GM19372 (cell line): Measurements from ENCODE around the gene IPO8.

Experiments
- ATAC-seq: cut with Tn5 transposase; IDR thresholded peaks from one replicate; pipeline ENCODE4 v1.9.1; 2021; ENCODE audit warnings: mild to moderate bottlenecking, low read depth, moderate library complexity; ENCODE audit not compliant: unreplicated experiment

Gene IPO8

DNA sequence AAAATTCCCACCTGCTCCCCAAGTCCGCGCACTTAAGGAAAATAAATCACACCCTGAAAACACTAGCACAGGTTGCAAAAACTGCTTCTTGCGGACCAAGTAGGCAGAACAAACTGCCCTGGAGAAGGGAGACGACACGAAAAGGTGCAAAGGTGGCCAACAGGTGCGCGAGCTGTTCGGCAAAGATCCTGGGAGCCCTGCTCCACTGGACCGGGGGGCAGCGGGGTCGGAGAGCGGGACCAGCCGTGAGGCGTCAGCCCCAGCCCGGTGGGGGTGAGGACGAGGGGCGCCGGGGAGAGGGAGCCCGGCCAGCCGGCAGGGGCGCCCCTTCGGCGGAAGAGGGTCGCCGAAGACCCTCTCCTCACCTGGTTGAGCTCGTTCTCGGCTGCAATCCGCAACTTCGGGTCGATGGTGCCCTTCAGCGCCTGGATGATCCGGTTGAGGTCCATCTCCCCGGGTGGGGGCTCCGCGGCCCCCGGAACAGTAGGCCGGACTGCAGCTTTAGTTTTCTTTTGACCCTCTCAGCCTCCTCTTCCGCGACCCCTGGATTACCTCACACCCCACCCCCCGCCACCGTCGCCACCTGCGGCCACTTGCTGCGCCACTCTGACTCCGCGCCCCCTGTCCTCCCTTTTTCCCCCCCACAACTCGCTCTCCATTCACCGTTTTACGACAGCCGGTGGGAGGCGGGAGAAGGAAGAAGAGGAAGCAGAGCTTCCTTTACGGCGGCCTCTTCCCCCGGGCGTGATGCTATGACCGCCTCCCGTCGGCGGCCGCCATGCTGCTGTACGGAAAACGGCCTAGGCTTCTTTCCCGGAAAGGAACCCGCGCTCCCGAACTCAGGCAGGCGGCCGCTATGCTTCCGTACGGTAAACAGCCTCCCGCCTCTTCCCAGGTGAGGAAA, at the start of gene IPO8:
TSS of gene IPO8 (minus strand) at position 671 of the 904 bp plus-strand sequence. CDS start at position 449, 222 bp downstream.
- ATAC-seq, result peak; percentile 68

DNA sequence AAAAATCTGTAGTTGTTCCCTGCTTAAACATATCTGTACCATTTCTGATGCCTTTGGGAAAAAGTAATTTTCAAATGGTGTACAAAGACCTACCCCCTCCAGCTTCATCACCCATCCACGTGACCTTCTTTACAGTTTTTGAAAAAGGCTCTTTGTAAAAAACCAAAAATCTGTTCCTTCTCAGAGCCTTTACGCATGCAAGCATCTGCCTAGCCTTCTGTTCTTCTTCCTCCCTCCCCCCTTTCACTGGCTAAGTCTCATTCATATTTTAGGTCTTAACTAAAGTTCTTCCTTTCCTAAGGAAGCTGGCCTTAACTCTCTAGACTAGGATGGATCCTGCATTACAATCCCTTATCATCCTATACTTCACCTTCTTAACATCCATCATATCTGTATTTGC, 48.7 kb upstream of the IPO8 start:
- no peak for ATAC-seq

- ATAC-seq, result no peak
Measured at GRCh38 chr12:30740274-30740673, 44.6 kb upstream of the IPO8 start.

DNA sequence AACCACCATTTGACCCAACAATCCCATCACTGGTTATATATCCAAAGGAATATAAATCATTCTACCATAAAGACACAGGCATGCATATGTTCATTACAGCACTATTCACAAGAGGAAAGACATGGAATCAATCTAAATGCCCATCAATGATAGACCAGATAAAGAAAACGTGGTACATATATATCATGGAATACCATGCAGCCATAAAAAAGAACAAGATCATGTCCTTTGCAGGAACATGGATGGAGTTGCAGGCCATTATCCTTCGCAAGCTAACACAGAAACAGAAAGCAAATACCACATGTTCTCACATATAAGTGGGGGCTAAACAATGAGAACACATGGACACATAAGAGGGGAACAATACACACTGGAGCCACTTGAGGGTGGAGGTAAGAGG, 43.4 kb upstream of the IPO8 start:
- ATAC-seq, result no peak

- no peak for ATAC-seq
Measured at GRCh38 chr12:30732954-30733637, 37.4 kb upstream of the IPO8 start.

DNA sequence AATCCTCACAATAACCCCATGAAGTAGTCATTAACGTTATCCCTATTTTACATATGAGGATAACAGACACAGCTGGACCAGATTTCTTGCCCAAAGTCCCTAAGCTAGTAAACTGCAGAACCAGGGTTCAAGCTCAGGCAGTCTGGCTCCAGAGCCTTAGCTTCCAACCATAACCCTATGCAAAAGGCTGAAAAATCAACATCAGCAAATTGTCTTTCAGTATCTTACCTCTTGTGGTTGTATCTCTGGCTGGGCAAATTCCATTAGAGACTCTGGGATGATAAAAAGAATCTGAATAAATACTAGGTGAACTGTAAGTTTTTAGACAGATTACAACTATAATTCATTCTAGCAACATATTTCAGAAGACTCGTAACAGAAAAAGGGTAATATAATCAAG, 34.3 kb upstream of the IPO8 start:
- no peak for ATAC-seq

DNA sequence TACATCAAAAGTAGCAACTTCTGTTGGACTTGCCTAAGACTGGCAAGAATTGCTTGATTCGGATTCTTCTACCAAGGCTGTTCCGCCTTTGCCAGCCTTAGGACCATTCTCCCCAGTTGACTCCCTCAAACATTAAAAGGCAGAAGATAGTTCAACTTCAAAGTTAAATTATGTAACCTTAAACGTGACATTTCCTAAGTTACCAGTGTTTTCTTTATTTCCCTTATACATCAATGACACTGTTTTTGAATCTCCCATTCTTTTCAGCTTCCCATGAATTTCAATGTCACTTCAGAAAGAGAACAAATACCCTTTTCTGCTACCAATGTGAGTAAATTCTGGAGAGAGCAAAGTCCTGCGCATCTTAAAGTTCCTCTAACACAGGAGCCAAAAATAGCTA, 33.9 kb upstream of the IPO8 start:
- ATAC-seq, result no peak

- no peak for ATAC-seq
Measured at GRCh38 chr12:30726647-30727046, 31.0 kb upstream of the IPO8 start.

DNA sequence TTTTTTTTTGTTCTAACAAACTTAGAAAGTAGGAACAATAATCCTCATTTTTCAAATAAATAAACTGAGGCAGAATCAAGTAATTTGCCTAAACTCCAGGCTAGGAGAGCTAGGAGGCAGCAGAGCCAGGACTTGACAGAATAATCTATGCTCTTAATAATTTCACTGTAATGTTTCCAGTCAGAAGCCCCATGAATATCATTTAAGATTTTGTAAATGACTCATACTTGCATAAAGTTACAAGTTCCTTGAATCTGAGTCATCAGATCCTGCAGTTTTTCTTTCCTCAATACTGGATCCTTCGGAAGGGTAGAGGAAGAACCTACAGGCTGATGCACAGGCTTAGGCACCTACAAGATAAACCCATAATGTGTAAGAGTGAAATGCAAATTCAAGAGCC, 30.1 kb upstream of the IPO8 start:
- ATAC-seq, result no peak

GRCh38 chr12:30719060-30719459, 23.4 kb upstream of the IPO8 start:
- no peak for ATAC-seq

- ATAC-seq, result no peak
Measured at GRCh38 chr12:30707613-30708342, 12.1 kb upstream of the IPO8 start.

DNA sequence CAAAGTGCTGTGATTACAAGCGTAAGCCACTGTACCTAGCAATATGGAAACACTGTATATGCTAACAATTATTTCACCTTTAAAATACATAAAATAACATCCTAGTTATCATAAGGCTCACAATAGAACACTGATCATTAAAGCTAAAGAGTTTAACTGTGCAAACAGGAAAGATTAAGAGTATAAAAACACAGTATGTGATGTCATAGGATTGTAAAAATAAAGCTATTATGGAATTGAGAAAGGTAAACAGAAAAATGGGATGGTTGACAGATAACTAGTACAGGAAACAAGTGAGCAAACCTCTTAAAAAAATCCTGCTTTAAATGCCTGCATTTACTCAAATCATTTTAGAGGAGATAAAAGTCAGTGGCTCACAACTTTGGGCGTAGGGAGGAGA, 10.8 kb upstream of the IPO8 start:
- ATAC-seq, result no peak

DNA sequence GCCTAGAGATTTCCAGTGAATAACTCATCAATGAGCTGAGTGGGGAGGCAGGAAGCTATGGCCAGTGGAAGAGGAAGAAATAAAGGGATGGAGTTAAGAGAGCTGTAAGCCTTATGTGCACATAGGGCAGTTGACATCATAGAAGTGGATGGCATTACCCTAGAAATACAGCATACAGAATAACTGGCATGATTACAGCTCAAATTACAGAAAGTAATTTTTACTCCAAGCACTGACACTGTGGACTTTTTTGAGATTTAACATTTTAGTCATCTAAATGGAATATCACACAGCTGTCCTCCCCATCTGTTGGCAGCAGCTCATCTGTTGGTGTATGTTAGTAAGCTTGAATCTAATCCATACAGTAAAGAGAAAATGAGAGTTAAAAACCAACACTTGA, 5.4 kb upstream of the IPO8 start:
- no peak for ATAC-seq

- ATAC-seq, result no peak
Measured at GRCh38 chr12:30700216-30700900, 4.7 kb upstream of the IPO8 start.

GRCh38 chr12:30698346-30698745, 2.7 kb upstream of the IPO8 start:
- no peak for ATAC-seq

- no peak for ATAC-seq
Measured at GRCh38 chr12:30696943-30697342, 1.3 kb upstream of the IPO8 start.

- no peak for ATAC-seq
Measured at GRCh38 chr12:30696486-30696885, 817 bp upstream of the IPO8 start.

GRCh38 chr12:30696103-30696408, 387 bp upstream of the IPO8 start:
- ATAC-seq, result peak; percentile 31

DNA sequence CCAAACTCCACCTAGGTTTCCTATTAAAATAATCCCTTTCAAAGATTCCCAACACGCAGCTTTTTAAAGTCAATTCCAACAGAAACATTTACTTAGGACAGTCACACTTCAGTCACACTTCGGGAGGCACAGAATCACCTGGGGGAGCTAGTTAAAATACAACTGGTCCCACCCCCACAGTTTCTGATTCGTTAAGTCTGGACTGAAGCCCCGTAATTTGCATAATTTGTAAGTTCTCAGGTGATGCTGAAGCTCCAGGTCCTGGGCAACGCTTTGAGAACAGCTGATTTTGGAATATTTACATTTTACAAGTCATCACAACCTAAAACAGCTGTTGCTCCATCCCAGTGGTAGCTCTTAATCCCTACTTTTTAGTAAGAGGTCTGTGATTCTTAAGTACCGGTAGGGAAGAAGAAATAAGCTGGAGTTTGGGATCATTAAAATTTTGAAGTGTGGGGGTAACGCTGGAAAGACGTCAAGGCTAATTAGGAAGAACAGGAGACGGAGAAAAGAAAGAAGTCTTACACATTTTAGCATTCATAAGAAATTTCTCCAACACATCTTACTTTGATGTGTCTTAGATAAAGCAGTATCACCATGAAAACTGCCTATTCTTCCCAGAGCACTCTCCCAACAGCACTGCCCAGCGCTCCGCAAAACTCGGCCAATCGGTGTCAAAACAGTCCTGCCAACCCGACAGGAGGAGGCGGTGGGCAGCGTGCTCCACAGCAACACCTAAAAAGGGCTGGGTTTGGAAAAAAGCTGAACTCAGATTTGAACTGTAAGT, 1.1 kb downstream of the IPO8 start:
- ATAC-seq, result peak; percentile 22

DNA sequence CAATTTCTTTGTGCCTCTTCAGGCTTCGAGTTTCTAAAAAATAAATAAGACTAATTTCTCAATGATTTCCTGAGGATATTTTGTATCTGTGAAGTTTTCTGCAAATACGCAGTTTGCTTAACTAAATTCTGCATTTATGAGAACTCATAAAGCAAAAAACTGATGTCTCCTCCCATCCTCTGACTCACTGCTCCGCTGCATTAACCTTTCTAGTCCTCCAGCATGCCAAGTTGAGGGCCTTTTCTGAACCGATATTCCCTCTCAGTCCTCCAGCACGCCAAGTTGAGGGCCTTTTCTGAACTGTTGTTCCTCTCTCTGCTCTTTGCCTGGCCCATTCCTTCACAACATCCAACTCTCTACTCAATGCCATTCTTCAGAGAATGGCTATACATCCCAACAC, 3.2 kb downstream of the IPO8 start:
- ATAC-seq, result no peak
